Thyroid gland (tissue), 4 donors: ENCODE data around the gene DENND1A.

ENCODE experiments used
- CTCF ChIP-seq, 6 experiments: fragments of 200-600 bp in 3 of 6; fragments of 450-650 bp in 3 of 6; sonication (generic) in 3 of 6; IDR thresholded peaks; one replicate each; pipeline ENCODE4 v1.5.1; 2016 to 2019; ENCODE audit warnings: antibody characterized with exemption in 6 of 6, mild to moderate bottlenecking in 2 of 6, inconsistent platforms in 1 of 6, moderate library complexity in 1 of 6
- POLR2A ChIP-seq, 2 donors: fragments of 450-650 bp; IDR thresholded peaks; one replicate each; pipeline ENCODE4 v1.6.1; 2017; ENCODE audit warnings: antibody characterized with exemption in 2 of 2, mild to moderate bottlenecking in 2 of 2, moderate library complexity in 1 of 2

- no peak for TF ChIP-seq CTCF (IDR thresholded peaks at IDR 0.05)
- TF ChIP-seq POLR2A (IDR thresholded peaks at IDR 0.05) = no peak
Measured at GRCh38 chr9:123382653-123383511, 547.0 kb downstream of the DENND1A start.
